Renal pelvis (tissue), 4 donors: Measurements from ENCODE around the gene PDF. TPM values are rescaled to one million over a fixed set of nuclear protein-coding genes. Genes with fewer than 3 reads are reported as not detected.

Experiments used
- DNase-seq: peaks from one replicate; pipeline ENCODE4 v3.0.0-alpha.2; 2013
- polyA plus RNA-seq, 3 donors: library from polyadenylated mRNA; unstranded; fragments of 120-200 nt; gene quantifications; one replicate each; pipeline ENCODE4 v1.2.1, GENCODE V29; 2013; ENCODE audit not compliant: insufficient read length in 3 of 3

The PDF gene
- polyA plus RNA-seq, 3 donors, result 7.6 to 9.5 (median 8.1) TPM

GRCh38 chr16:69345923-69346322, 15.5 kb upstream of the PDF start:
- DNase-seq, result no peak

DNA sequence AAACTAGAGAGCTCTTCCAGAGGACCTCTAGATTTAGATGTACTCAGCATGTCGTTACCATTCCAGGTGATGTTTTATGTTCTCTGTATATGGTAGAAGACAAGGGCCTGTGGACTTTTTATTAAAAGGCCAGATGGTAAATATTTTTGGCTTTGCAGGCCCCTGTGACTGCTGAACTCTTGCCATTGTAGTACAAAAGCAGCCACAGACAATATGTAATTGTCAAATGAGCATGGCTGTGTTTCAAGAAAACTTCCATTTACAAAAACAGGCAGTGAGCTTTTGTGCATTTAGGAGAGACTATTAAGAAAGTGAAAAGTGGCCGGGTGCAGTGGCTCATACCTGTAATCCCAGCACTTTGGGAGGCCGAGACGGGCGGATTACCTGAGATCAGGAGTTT, 13.8 kb upstream of the PDF start:
- no peak for DNase-seq

GRCh38 chr16:69340095-69340644, 9.8 kb upstream of the PDF start:
- no peak for DNase-seq

- peak; percentile 99 for DNase-seq
These were observed 9.1 kb upstream of the PDF start, which contains the start of the genes COG8 and NIP7 for GRCh38 chr16:69339289-69340094. COG8 (minus strand) TSS chr16:69339564; CDS start chr16:69339552, 12 bp downstream. NIP7 (plus strand) TSS chr16:69339772; CDS start chr16:69339830, 58 bp downstream.

GRCh38 chr16:69338557-69339288, 8.3 kb upstream of the PDF start:
- no peak for DNase-seq

GRCh38 chr16:69334696-69335095, 4.3 kb upstream of the PDF start:
- DNase-seq, result no peak

DNA sequence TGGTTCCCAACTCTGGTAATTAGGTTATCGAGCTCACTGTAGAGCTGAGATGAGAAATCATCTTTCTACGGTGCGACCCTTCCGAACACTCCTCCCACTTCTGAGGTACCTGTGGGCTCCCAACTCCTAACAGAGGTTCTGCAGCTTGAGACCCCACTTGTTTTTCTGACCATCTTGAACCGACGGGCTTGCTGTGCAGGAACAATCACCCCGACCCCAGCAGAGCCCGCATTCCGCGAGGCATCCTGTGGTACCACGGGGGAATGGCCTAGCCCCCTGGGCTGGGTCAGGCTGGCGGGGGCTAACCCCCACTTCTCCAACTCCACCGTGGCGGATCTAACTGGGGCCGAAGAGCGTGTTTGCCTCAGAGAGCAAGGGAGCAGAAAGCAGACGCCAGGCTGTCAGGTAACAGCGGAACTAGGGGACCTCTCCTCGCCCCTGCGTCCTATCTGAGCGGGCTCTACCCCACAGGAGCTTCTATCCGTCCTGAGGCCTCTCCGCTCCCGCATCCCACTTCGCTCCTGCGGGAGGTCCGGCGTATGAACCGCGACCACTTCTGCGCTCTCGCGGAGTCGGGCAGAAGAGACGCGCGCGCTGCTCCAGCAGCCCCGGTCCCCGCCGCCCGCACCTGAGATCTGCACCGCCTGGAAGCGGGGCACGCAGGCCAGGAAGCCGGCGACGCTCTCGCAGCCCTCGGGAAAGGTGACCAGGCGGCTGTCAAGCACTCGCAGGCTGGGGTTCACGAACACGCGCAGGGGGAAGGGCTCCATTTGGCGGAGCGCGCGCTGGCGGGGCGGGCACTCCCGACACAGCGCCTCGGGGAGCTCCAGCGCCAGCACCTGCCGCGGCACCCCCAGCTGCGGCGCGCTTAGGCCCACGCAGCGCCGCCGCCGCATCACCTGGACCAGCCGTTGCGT, 761 bp downstream of the PDF start:
- no peak for DNase-seq

DNA sequence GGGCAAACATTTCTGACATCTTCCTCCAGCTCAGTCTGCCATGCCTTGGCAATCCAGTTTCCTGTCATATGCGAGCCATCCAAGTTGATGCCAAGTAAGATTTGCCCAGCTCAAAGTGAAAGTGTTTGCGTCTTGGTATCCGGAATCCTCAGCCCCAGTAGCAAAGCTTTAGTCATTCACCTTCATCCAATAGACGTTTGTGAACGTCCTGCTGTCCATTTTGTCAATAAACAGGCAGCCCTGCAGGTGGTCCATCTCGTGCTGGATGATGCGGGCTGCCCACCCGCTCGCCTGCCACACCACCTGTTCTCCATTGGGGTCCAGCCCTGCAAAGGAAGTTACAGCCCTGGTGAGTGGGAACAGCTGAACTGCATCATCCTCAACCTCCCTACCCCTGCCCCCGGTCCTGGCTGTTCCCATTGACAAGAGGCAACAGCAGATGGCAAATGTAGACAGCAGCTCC, 1.5 kb downstream of the PDF start:
- no peak for DNase-seq

GRCh38 chr16:69327585-69328310, 2.6 kb downstream of the PDF start:
- DNase-seq, result no peak

DNA sequence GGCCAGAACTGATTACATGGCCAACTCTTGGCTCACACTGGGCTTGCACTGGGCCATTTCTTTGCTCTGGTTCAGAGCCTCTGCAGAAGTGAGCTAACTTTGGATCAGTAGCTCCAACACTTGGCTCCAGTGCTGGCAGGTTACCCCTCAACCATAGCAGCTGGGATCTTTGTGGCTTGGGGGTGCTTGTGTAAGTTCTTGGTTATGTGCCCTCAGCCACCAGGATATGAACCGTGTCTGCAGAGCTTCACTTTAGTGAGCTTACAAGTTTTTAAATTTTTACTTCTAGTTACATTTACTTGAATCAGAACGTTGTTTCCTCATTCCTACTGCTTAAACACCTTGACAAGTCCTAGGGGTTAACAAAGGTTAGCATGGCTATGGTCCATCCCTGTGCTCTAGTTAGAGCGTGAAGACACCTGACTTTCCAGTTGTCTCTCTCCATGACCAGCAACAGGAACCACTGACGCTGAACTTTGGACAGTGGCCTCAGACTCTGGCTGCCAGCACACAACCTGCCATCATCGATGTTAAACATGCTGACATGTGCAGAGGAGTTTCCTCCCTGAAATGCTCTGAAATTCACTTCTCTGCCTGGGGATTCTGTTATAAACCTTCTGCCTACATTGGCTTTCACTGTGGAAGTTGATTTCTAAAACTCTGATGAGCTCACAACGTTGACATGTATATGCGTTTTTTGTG, 4.1 kb downstream of the PDF start:
- no peak for DNase-seq

DNA sequence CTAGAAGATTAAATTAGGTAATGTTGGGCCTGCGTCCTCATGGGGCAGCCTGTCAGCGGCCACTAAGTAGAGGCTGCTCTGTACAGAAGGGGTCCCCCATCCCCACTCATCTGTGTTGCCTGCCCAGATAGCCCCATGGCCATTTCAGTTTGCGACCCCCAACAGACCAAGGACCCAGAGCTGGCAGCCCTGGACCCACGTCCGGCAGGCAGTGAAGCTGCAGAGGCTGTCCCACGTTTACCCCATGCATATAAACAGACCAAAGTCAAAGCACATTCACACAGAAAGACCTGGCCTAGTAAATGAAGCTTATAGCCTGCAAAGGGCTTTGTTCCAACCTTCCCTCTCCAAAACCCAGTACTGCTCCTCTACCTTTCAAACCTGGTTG, 4.6 kb downstream of the PDF start:
- no peak for DNase-seq

GRCh38 chr16:69324585-69325253, 5.7 kb downstream of the PDF start:
- DNase-seq, result no peak

DNA sequence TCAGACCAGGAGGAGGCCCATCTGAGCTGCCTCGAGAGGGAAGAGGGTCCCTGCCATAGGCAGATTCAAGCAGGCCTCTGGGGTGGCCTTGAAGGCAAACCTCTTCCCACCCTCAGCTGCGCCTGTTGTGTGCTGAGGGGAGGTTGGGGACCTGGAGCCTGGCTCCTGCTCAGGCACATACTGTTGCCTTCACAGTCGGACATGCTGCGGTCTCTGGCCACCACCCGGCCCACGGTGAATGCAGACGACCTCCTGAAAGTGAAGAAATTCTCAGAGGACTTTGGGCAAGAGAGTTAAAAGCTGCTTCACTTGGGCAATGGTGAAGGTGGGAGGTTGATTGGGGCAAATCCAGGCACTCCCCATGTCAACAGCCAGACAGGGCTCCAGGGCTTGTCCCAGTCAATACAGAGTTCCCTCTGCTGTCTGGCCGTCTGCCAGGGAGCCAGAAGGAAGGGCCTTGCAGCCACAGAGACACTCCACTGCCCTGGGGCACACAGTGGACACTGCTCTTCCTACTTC, 6.3 kb downstream of the PDF start:
- DNase-seq, result no peak

- DNase-seq, result no peak
These were observed 7.0 kb downstream of the PDF start for GRCh38 chr16:69323415-69323814.

- DNase-seq, result no peak
These were observed 8.0 kb downstream of the PDF start for GRCh38 chr16:69322343-69322742.

GRCh38 chr16:69321080-69321479, 9.3 kb downstream of the PDF start:
- DNase-seq, result no peak

- no peak for DNase-seq
These were observed 9.7 kb downstream of the PDF start for GRCh38 chr16:69320740-69321073.

- DNase-seq, result no peak
These were observed 10.3 kb downstream of the PDF start for GRCh38 chr16:69319826-69320739.

DNA sequence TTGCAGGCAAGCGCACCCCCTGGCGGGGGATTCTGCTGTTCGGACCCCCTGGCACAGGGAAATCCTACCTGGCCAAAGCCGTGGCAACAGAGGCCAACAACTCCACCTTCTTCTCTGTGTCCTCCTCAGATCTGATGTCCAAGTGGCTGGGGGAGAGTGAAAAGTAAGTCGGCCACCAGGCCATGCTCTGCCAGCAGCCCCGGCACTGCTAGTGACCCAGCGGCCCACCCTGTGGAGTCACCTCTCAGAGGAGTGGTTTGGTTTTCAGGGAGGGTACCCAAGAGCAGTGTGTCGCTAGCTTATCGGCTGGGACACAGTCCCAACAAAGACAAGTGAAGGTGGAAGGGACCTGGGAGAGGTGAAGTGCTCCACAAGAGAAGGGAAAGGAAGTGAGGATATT, 11.0 kb downstream of the PDF start:
- DNase-seq, result no peak
